Ishikawa (cell line): ENCODE results near the gene IBA57.

Source experiments
- CEBPB ChIP-seq: IDR thresholded peaks from 2 replicates; pipeline ENCODE4 v1.6.1; 2012
- CREB1 ChIP-seq: IDR thresholded peaks from 2 replicates; pipeline ENCODE4 v1.6.1; 2012; ENCODE audit warnings: low read depth
- EGR1 ChIP-seq: IDR thresholded peaks from 2 replicates; pipeline ENCODE4 v1.6.1; 2012
- EP300 ChIP-seq: IDR thresholded peaks from 2 replicates; pipeline ENCODE4 v1.6.1; 2012; ENCODE audit warnings: borderline replicate concordance
- FOXM1 ChIP-seq: IDR thresholded peaks from 2 replicates; pipeline ENCODE4 v1.6.1; 2012; ENCODE audit warnings: low read depth, borderline replicate concordance
- NFIC ChIP-seq: IDR thresholded peaks from 2 replicates; pipeline ENCODE4 v1.6.1; 2012
- RAD21 ChIP-seq: IDR thresholded peaks from 2 replicates; pipeline ENCODE4 v1.6.1; 2012; ENCODE audit warnings: low read depth
- TAF1 ChIP-seq: IDR thresholded peaks from 2 replicates; pipeline ENCODE4 v1.6.1; 2012; ENCODE audit warnings: low read depth, mild to moderate bottlenecking
- TCF12 ChIP-seq: IDR thresholded peaks from 2 replicates; pipeline ENCODE4 v1.6.1; 2012; ENCODE audit warnings: low read depth
- TEAD4 ChIP-seq: IDR thresholded peaks from 2 replicates; pipeline ENCODE4 v1.6.1; 2012
- YY1 ChIP-seq: IDR thresholded peaks from 2 replicates; pipeline ENCODE4 v1.6.1; 2012; ENCODE audit warnings: low read depth
- ZBTB7A ChIP-seq: IDR thresholded peaks from 2 replicates; pipeline ENCODE4 v1.6.1; 2012; ENCODE audit warnings: low read depth
- TF ChIP-seq, protein P1 (sequence below): IDR thresholded peaks from 2 replicates; pipeline ENCODE4 v1.6.1; 2012
- TF ChIP-seq, protein P2 (sequence below): IDR thresholded peaks from 2 replicates; pipeline ENCODE4 v1.6.1; 2012
- TF ChIP-seq, protein P3 (sequence below): IDR thresholded peaks from 2 replicates; pipeline ENCODE4 v1.6.1; 2012; ENCODE audit warnings: low read depth, mild to moderate bottlenecking

The IBA57 gene

DNA sequence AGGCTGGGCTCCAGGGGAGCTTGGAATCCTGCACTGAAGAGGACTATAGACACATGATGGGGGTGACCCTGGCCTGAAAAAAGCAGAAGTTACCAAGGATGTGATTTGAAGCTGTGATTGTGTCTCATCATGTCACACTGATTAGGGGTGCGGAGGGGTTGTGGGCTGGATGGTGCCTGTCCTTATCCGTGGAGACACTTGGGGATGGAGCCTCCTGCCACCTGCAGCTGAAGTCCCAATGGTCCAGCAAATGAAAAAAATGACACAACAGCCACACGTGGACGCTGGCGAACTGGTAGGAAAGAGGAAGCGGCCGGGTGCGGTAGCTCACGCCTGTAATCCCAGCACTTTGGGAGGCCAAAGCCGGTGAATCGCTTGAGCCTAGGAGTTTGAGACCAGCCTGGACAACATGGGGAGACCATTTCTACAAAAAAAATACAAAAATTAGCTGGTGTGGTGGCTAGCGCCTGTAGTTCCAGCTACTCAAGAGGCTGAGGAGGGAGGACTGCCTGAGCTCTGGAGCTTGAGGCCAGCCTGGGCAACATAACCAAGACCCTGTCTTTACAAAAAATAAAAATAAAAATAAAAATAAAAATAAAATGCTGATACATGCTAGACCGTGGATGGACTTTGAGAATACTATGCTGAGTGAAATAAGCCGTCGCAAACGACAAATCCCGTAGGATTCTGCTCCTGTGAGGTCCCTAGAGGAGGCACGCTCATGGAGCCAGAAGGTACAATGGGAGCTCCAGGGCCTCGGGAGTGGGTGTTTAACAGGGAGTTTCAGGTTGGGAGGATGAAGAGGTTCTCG is 838 bp upstream of the IBA57 start:
- TF ChIP-seq CEBPB: no peak
- no peak for TF ChIP-seq TEAD4
- TF ChIP-seq, protein P1, sequence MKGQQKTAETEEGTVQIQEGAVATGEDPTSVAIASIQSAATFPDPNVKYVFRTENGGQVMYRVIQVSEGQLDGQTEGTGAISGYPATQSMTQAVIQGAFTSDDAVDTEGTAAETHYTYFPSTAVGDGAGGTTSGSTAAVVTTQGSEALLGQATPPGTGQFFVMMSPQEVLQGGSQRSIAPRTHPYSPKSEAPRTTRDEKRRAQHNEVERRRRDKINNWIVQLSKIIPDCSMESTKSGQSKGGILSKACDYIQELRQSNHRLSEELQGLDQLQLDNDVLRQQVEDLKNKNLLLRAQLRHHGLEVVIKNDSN: no peak
- no peak for TF ChIP-seq TCF12
- no peak for TF ChIP-seq NFIC
- no peak for TF ChIP-seq CREB1
- TF ChIP-seq ZBTB7A: no peak
- TF ChIP-seq, protein P2, sequence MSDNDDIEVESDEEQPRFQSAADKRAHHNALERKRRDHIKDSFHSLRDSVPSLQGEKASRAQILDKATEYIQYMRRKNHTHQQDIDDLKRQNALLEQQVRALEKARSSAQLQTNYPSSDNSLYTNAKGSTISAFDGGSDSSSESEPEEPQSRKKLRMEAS: no peak
- no peak for TF ChIP-seq EGR1
- TF ChIP-seq YY1: no peak
- TF ChIP-seq, protein P3, sequence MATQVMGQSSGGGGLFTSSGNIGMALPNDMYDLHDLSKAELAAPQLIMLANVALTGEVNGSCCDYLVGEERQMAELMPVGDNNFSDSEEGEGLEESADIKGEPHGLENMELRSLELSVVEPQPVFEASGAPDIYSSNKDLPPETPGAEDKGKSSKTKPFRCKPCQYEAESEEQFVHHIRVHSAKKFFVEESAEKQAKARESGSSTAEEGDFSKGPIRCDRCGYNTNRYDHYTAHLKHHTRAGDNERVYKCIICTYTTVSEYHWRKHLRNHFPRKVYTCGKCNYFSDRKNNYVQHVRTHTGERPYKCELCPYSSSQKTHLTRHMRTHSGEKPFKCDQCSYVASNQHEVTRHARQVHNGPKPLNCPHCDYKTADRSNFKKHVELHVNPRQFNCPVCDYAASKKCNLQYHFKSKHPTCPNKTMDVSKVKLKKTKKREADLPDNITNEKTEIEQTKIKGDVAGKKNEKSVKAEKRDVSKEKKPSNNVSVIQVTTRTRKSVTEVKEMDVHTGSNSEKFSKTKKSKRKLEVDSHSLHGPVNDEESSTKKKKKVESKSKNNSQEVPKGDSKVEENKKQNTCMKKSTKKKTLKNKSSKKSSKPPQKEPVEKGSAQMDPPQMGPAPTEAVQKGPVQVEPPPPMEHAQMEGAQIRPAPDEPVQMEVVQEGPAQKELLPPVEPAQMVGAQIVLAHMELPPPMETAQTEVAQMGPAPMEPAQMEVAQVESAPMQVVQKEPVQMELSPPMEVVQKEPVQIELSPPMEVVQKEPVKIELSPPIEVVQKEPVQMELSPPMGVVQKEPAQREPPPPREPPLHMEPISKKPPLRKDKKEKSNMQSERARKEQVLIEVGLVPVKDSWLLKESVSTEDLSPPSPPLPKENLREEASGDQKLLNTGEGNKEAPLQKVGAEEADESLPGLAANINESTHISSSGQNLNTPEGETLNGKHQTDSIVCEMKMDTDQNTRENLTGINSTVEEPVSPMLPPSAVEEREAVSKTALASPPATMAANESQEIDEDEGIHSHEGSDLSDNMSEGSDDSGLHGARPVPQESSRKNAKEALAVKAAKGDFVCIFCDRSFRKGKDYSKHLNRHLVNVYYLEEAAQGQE: no peak
- TF ChIP-seq RAD21: no peak

DNA sequence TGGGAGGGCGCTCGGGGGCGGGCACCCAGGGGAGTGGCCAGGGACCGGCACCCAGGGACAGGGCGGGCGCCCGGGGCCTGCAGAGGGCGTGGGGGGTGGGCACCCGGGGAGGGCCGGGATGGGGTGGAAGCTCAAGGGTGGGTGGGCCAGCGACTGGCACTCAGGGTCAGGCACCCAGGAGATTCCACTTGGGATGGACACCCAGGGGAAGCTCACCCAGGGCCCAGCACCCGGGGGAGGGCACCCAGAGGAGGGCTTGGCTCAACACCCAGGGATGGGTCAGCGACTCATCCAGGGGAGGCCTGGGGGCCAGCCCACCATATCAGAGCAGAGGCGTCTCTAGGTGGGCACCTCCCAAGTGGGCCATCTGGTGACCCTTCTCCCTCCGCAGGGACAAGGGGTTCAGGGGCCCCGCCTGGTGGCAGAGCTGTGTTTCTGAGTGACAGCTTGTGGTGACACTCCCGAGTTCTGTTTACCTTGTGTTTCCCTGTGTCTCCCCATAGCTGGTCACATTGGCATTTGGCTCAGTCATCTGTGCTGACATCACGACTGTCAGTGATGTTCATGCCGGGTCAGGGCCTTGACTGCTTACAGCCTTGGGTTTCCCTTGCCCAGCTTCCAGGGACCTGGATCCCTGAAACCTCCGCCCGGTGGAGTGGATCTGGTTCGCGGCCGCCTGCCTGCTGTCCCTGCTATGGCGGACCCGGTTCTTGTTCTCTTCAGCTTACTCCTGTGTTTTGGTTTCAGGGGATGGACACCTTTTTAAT is 749 bp downstream of the IBA57 start:
- TF ChIP-seq YY1 (no peak), ZBTB7A (peak; percentile 61)

DNA sequence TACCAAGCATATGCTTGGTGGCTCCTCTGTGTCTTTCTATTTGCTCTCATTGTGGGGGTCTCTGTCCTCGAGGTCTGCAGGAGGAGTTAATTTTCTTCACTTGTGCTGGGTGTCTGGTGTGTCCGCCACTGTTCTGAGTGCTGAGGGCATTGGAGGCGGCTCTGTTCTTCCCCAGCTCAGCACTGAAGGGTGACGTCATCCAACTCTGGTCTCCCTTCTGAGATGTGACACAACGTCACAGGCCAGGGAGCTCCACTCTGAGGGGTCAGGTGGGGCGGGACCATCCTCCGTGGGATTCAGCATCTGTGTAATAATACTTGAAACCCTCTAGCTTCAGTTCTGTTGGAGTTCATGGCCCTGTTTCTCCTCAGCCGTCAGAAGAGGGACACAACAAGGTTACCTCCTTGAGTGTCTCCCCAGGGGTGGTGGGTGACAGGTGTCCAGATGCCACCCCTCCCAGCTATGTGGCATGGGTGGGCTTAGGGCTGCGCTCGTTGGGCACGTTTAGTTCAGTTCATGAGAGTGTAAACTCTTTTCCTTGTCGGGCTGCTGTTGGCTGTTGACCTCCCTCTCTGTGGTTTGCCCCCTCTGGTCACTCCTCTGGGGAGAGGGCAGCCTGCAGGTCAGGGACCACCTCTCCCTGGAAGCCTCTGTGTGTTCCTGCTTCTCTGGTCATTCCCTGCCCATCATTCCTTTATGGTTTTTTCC is 3.1 kb downstream of the IBA57 start:
- no peak for TF ChIP-seq TEAD4
- TF ChIP-seq FOXM1: no peak
- TF ChIP-seq NFIC: no peak
- TF ChIP-seq, protein P3: no peak
- TF ChIP-seq, protein P2: no peak
- TF ChIP-seq TAF1: no peak
- no peak for TF ChIP-seq EGR1
- TF ChIP-seq EP300: no peak
- TF ChIP-seq CREB1: no peak
- no peak for TF ChIP-seq RAD21
- TF ChIP-seq, protein P1: no peak
- no peak for TF ChIP-seq ZBTB7A
- TF ChIP-seq CEBPB: no peak
- TF ChIP-seq YY1: no peak
- no peak for TF ChIP-seq TCF12

DNA sequence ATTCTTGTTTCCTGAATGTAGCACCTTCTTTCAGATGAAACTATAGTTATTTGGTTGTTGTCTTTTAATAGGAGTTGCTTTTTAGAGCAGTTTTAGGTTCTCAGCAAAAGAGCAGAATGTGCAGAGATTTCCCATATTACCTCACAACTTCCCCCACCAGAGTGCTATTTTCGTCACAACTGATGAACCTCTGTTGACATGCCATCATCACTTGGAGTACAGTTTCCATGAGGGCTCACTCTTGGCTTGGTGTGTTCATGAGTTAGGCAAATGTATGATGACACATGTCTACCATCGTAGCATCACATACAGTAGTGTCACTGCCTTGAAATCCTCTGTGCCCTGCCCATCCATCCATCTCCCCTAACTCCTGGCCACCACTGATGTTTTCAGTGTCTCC is 3.7 kb downstream of the IBA57 start:
- no peak for TF ChIP-seq CREB1
- TF ChIP-seq, protein P3: no peak
- TF ChIP-seq RAD21: no peak
- no peak for TF ChIP-seq TEAD4
- no peak for TF ChIP-seq EGR1
- TF ChIP-seq NFIC: no peak
- no peak for TF ChIP-seq ZBTB7A
- TF ChIP-seq TAF1: no peak
- TF ChIP-seq FOXM1: no peak
- no peak for TF ChIP-seq CEBPB
- TF ChIP-seq, protein P2: no peak
- TF ChIP-seq YY1: no peak
- TF ChIP-seq EP300: no peak
- TF ChIP-seq, protein P1: no peak
- no peak for TF ChIP-seq TCF12
